ES-I3 (cell line): Measurements from ENCODE around the gene FSTL4.

ENCODE experiments used
- H3K36me3 ChIP-seq: 2 replicates; pipeline ENCODE4 v1.6.1; 2013; ENCODE audit warnings: mild to moderate bottlenecking, low read length, control low read depth, moderate library complexity; ENCODE audit not compliant: insufficient read depth
- H3K4me1 ChIP-seq: 2 replicates; pipeline ENCODE4 v1.6.1; 2013; ENCODE audit warnings: mild to moderate bottlenecking, control low read depth, low read length; ENCODE audit not compliant: insufficient read depth
- H3K9ac ChIP-seq: 2 replicates; pipeline ENCODE4 v1.6.1; 2013; ENCODE audit warnings: low read depth, mild to moderate bottlenecking, low read length, moderate library complexity
- H3K9me3 ChIP-seq: 2 replicates; pipeline ENCODE4 v1.6.1; 2013; ENCODE audit warnings: mild to moderate bottlenecking, low read length, moderate library complexity; ENCODE audit not compliant: control insufficient read depth, insufficient read depth

The FSTL4 gene

GRCh38 chr5:133164759-133165158, 447.6 kb downstream of the FSTL4 start:
- Histone ChIP-seq H3K4me1 (no peaks in the 10 kb centered on the region), H3K9ac (no peak overlapping the region), H3K36me3 (no peaks in the 10 kb centered on the region), H3K9me3 (no peaks in the 10 kb centered on the region)

GRCh38 chr5:133163839-133164238, 448.5 kb downstream of the FSTL4 start:
- no peaks in the 10 kb centered on the region for H3K9me3 ChIP-seq
- no peak overlapping the region for H3K9ac ChIP-seq
- no peaks in the 10 kb centered on the region for H3K4me1 ChIP-seq
- H3K36me3 ChIP-seq, result no peaks in the 10 kb centered on the region

DNA sequence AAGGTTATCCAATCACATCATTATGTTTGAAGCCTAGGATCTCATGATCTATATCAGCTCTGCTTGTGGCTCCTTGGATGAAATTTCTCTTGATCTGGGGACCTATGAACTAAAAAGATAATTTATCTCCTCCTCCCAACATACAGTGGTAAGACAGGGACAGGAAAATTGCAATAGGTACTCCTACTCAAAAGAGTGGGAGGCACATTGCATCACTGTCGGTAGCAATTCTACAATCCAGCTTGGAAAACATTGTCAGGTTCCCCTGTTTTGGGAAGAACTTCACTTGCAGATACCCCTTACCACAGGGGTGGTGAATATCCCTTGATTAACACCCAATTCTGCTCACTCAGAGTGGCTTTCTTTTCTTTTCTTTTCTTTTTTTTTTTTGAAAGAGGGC, 452.8 kb downstream of the FSTL4 start:
- Histone ChIP-seq H3K9me3 (no peaks in the 10 kb centered on the region), H3K9ac (no peak overlapping the region), H3K4me1 (no peaks in the 10 kb centered on the region), H3K36me3 (no peaks in the 10 kb centered on the region)

- Histone ChIP-seq H3K9ac (no peak overlapping the region), H3K4me1 (no peaks in the 10 kb centered on the region), H3K9me3 (no peaks in the 10 kb centered on the region)
Observed at GRCh38 chr5:133155326-133155969, 456.9 kb downstream of the FSTL4 start.

GRCh38 chr5:133154274-133155075, 457.9 kb downstream of the FSTL4 start:
- Histone ChIP-seq H3K36me3 (no peaks in the 10 kb centered on the region), H3K9me3 (no peaks in the 10 kb centered on the region), H3K4me1 (no peaks in the 10 kb centered on the region), H3K9ac (no peak overlapping the region)

More at GRCh38 chr5:133155326-133155969, 456.9 kb downstream of the FSTL4 start:
- no peaks in the 10 kb centered on the region for H3K36me3 ChIP-seq

DNA sequence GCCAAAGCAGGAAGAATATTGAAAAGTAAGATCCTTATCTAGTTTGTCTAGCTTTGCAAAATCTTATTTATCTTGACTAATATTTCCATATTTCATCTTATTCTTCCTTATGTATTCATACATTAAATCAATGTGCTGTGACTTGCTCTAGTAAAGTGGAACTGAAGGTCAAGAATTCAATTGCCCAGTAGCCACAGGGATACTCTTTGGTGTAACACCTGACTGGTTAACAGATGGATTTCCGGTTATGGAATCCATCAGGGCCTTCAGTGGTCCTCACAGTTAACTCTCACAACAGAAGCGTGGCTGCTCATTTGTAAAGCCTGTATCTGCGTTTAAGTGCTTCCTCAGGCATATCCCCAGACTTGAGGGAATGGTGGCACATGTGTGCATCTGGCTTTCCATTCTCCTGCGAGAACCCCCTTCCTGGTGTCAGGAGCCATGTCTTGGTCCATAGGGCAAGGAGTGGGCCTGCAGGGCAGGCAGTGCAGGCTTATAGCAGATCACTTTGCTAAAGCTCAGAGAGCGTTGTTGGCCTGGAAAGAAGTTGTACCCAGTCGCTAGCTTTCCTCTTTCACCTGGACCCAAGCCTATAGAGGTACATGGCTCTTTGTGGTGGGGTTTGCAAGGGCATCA, 461.3 kb downstream of the FSTL4 start:
- no peak overlapping the region for H3K9ac ChIP-seq
- H3K4me1 ChIP-seq, result no peaks in the 10 kb centered on the region
- no peaks in the 10 kb centered on the region for H3K9me3 ChIP-seq
- no peaks in the 10 kb centered on the region for H3K36me3 ChIP-seq

DNA sequence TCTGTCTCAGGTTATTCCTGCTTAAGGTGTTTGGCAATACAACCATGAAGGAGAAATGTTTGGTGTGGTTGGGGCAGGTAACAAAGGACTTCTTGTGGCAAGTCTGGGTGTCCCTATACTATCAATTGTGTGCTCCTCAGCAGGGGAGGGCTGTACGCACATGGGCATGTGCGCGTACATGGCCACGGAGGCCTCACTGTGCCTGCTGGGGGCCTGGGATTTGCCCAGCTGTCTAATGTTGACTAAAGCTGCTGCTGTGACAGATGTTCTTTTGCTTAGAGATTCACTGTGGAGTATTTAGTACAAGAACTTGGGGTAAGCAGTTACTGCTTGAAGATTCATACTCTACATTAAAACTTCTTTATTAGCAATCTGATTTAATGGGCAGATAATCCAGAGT, 463.0 kb downstream of the FSTL4 start:
- H3K4me1 ChIP-seq, result no peaks in the 10 kb centered on the region
- H3K36me3 ChIP-seq, result no peaks in the 10 kb centered on the region
- no peak overlapping the region for H3K9ac ChIP-seq
- H3K9me3 ChIP-seq, result no peaks in the 10 kb centered on the region

DNA sequence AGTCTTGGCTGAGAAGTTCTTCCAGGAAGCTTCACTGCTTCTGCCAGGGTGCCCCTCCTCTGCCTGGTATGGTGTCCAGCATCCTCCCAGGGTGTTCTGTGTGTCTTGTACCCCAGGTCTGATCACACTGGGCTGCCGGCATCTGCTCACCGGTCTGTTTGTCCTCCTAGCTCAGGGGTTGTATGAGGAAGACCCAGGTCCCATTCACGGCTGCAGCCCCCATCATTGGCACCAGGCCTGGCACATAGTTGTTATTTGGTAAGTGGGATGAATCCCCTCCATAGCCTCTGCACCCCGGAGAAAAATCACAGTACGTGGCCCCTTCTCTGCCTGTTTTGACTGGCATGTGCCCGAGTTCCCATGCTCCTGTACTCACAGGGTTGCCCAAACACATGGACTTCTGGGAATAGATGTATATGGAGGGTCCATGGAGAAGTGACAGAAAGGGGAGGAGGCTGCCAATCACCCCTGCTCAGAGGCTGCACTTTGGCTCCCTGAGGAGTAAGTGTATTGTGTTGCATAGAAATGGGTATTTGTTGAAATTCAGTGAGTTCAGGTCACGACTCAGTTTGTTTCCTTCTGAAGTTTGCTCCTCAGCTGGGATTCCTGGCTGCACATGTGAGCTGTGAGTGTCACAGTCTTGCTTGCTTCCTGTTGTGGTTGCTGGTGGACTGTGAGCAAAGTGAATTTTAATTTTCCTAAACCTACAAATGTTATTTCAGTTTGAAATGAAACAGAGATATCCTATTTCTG, 464.4 kb downstream of the FSTL4 start:
- Histone ChIP-seq H3K36me3 (no peaks in the 10 kb centered on the region), H3K4me1 (no peaks in the 10 kb centered on the region), H3K9me3 (no peaks in the 10 kb centered on the region), H3K9ac (no peak overlapping the region)

GRCh38 chr5:133147411-133147810, 464.9 kb downstream of the FSTL4 start:
- no peaks in the 10 kb centered on the region for H3K9me3 ChIP-seq
- no peak overlapping the region for H3K9ac ChIP-seq
- no peaks in the 10 kb centered on the region for H3K36me3 ChIP-seq
- H3K4me1 ChIP-seq, result no peaks in the 10 kb centered on the region
